Hematopoietic multipotent progenitor cell (in vitro differentiated cells): ENCODE data around the gene WASF2. TPM values are rescaled to one million over a fixed set of nuclear protein-coding genes. Genes with fewer than 3 reads are reported as not detected.
"Not testable (repeated sequence)": the region's sequence is repeated elsewhere in the genome, so short reads cannot be mapped to it uniquely, and the experiment has no call there.

Experiments
- DNase-seq, 3 donors: peaks; one replicate each; pipeline ENCODE4 v3.0.0-alpha.2; 2011 to 2015; ENCODE audit warnings: low read depth in 2 of 3, low spot score in 2 of 3
- total RNA-seq: library from RNA; depleted of rRNA; stranded (reverse); fragments of >200 nt; gene quantifications from one replicate; pipeline ENCODE4 v1.2.3, GENCODE V29; 2012

Gene WASF2
- 43.9 TPM for total RNA-seq

GRCh38 chr1:27489973-27490741, at the start of gene WASF2:
Gene WASF2, minus strand, starts transcription at chr1:27490167. Its CDS starts 61,277 bp downstream, at chr1:27428890.
- DNase-seq: peak; percentile 88 to 99 (median 97)

- no peak for DNase-seq
Measured at GRCh38 chr1:27538793-27539192, 48.8 kb upstream of the WASF2 start.

- not testable (repeated sequence) for DNase-seq
Measured at GRCh38 chr1:27538305-27538676, 48.3 kb upstream of the WASF2 start.

- DNase-seq: no peak
Measured at GRCh38 chr1:27536767-27537166, 46.8 kb upstream of the WASF2 start.

- DNase-seq: no peak
Measured at GRCh38 chr1:27536010-27536757, 46.2 kb upstream of the WASF2 start.

- DNase-seq: no peak
Measured at GRCh38 chr1:27535386-27535785, 45.4 kb upstream of the WASF2 start.

- DNase-seq: no peak
Measured at GRCh38 chr1:27531959-27532685, 42.2 kb upstream of the WASF2 start.

GRCh38 chr1:27530192-27530591, 40.2 kb upstream of the WASF2 start:
- no peak for DNase-seq

GRCh38 chr1:27529704-27530018, 39.7 kb upstream of the WASF2 start:
- no peak for DNase-seq

GRCh38 chr1:27528818-27529703, 39.1 kb upstream of the WASF2 start:
- DNase-seq: no peak

GRCh38 chr1:27527890-27528817, 38.2 kb upstream of the WASF2 start:
- DNase-seq: peak in 2 of 3 donors; percentile 48 to 62

- DNase-seq: peak in 2 of 3 donors; percentile 54 to 74
Measured at GRCh38 chr1:27527223-27527889, 37.4 kb upstream of the WASF2 start.

GRCh38 chr1:27526569-27527222, 36.7 kb upstream of the WASF2 start:
- DNase-seq: no peak

- DNase-seq: peak in 2 of 3 donors; percentile 65 to 77
Measured at GRCh38 chr1:27525296-27526272, 35.6 kb upstream of the WASF2 start.

- DNase-seq: no peak
Measured at GRCh38 chr1:27523337-27524020, 33.5 kb upstream of the WASF2 start.
